HEK293 (cell line): ENCODE results near the gene PCDHB4.
"Not testable (repeated sequence)": the region's sequence is repeated elsewhere in the genome, so short reads cannot be mapped to it uniquely, and the experiment has no call there.

Experiments used
- CTCF ChIP-seq: fragments of 450-650 bp; formaldehyde crosslinking; IDR thresholded peaks from 2 replicates; pipeline ENCODE4 v1.5.1; 2016; ENCODE audit warnings: missing biosample characterization, missing genetic modification characterization
- KLF16 ChIP-seq: fragments of 450-650 bp; formaldehyde crosslinking; IDR thresholded peaks from 2 replicates; pipeline ENCODE4 v1.5.1; 2017; ENCODE audit warnings: missing biosample characterization, missing genetic modification characterization
- REST ChIP-seq: fragments of 450-650 bp; formaldehyde crosslinking; IDR thresholded peaks from 2 replicates; pipeline ENCODE4 v1.5.1; 2016; ENCODE audit warnings: missing biosample characterization, missing genetic modification characterization
- SP2 ChIP-seq: fragments of 450-650 bp; formaldehyde crosslinking; IDR thresholded peaks from 2 replicates; pipeline ENCODE4 v1.5.1; 2016; ENCODE audit warnings: missing biosample characterization, missing genetic modification characterization
- ZBTB20 ChIP-seq: fragments of 450-650 bp; formaldehyde crosslinking; IDR thresholded peaks from 2 replicates; pipeline ENCODE4 v1.5.1; 2016; ENCODE audit warnings: missing biosample characterization, missing genetic modification characterization
- ZBTB7A ChIP-seq: fragments of 450-650 bp; formaldehyde crosslinking; IDR thresholded peaks from 2 replicates; pipeline ENCODE4 v1.5.1; 2016; ENCODE audit warnings: low read depth, missing biosample characterization, missing genetic modification characterization
- ZEB2 ChIP-seq: fragments of 450-650 bp; formaldehyde crosslinking; IDR thresholded peaks from 2 replicates; pipeline ENCODE4 v1.5.1; 2016; ENCODE audit warnings: missing biosample characterization, missing genetic modification characterization
- ZNF423 ChIP-seq: fragments of 450-650 bp; formaldehyde crosslinking; IDR thresholded peaks from 2 replicates; pipeline ENCODE4 v1.5.1; 2016; ENCODE audit warnings: missing biosample characterization, missing genetic modification characterization
- ZNF747 ChIP-seq: fragments of 450-650 bp; formaldehyde crosslinking; IDR thresholded peaks from 2 replicates; pipeline ENCODE4 v1.5.1; 2016; ENCODE audit warnings: missing biosample characterization, missing genetic modification characterization
- ZNF76 ChIP-seq: fragments of 450-650 bp; formaldehyde crosslinking; IDR thresholded peaks from 2 replicates; pipeline ENCODE4; 2016; ENCODE audit warnings: low read depth, missing biosample characterization, missing genetic modification characterization, borderline replicate concordance
- ZNF830 ChIP-seq: fragments of 450-650 bp; IDR thresholded peaks from 2 replicates; pipeline ENCODE4 v1.5.0; 2018; ENCODE audit warnings: missing biosample characterization, missing genetic modification characterization, low read depth, mild to moderate bottlenecking, moderate library complexity

DNA sequence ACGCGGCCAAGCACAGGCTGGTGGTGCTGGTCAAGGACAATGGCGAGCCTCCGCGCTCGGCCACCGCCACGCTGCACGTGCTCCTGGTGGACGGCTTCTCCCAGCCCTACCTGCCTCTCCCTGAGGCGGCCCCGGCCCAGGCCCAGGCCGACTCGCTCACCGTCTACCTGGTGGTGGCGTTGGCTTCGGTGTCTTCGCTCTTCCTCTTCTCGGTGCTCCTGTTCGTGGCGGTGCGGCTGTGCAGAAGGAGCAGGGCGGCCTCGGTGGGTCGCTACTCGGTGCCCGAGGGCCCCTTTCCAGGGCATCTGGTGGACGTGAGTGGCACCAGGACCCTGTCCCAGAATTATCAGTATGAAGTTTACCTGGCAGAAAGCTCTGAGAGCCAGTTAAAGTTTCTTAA lies 36.3 kb downstream of the PCDHB4 start:
- not testable (repeated sequence) for TF ChIP-seq ZEB2 (tag by site-specific recombination); SP2 (tag by site-specific recombination); REST (tag by site-specific recombination); ZBTB20; CTCF; ZBTB7A (tag by site-specific recombination); ZNF423 (tag by site-specific recombination); KLF16 (tag by site-specific recombination); ZNF747; ZNF830 (tag by site-specific recombination); ZNF76 (tag by site-specific recombination)
